ENCODE results near the gene NUDT16L1.

The NUDT16L1 gene

GRCh38 chr16:4679850-4680636 is 13.3 kb upstream of the NUDT16L1 start:
- peak overlapping the region; percentile 94 for H3K27ac ChIP-seq
- TF ChIP-seq CTCF (conservative IDR thresholded peaks at IDR 0.05) (no peak), ZFX (IDR thresholded peaks at IDR 0.05) (no peak)

DNA sequence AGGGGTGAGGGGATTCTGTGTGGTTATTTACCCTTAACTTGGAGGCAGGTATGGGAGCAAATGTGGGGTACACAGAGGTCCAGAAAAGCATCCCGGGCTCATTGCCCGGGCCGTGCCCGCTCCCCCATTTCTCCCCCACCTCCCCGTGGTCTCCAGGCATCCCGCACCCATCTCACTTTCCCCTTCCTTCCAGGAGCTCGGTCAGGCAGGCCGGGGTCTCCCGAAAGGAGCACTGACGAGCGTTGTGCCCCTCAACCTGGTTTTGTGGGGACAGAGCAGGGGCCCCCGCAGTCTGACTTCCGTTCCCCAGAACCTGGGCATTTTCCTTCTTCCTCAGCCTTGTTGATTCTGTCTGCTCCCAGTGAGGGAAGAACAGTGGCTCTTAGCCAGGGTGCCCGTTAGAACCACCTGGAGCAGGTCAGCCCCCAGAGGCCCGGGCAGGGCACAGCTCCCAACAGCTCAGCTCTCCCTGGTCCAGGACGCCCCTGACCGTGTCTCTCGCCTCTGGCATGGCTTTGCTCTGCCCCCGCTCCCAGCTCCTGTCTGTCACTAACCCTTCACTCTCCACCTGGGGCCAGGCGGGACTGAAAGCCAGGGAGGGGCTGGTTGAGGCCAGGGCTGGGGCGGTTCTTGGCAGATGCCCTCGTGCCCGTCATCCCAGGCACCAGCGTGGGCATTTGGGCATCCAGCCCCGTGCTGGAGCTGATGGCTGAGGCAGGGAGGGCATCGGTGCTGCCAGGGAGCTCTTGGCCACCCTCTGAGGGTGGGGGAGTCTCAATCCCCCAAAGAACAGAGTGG is 12.5 kb upstream of the NUDT16L1 start:
- H3K27ac ChIP-seq: peak overlapping the region; percentile 94
- no peak for TF ChIP-seq ZFX (IDR thresholded peaks at IDR 0.05)
- TF ChIP-seq CTCF (conservative IDR thresholded peaks at IDR 0.05): no peak

- TF ChIP-seq CTCF (conservative IDR thresholded peaks at IDR 0.05) (no peak), ZFX (IDR thresholded peaks at IDR 0.05) (no peak)
- peak overlapping the region; percentile 94 for H3K27ac ChIP-seq
Observed at GRCh38 chr16:4681471-4682083, 11.8 kb upstream of the NUDT16L1 start.

- H3K27ac ChIP-seq: no peak overlapping the region
- no peak for TF ChIP-seq CTCF (conservative IDR thresholded peaks at IDR 0.05)
- TF ChIP-seq ZFX (IDR thresholded peaks at IDR 0.05): no peak
Observed at GRCh38 chr16:4682084-4682591, 11.2 kb upstream of the NUDT16L1 start.

- H3K27ac ChIP-seq: no peak overlapping the region
- TF ChIP-seq ZFX (IDR thresholded peaks at IDR 0.05) (no peak), CTCF (conservative IDR thresholded peaks at IDR 0.05) (no peak; the same call in 1 of the 2 replicates)
Observed at GRCh38 chr16:4682616-4683254, 10.6 kb upstream of the NUDT16L1 start.

DNA sequence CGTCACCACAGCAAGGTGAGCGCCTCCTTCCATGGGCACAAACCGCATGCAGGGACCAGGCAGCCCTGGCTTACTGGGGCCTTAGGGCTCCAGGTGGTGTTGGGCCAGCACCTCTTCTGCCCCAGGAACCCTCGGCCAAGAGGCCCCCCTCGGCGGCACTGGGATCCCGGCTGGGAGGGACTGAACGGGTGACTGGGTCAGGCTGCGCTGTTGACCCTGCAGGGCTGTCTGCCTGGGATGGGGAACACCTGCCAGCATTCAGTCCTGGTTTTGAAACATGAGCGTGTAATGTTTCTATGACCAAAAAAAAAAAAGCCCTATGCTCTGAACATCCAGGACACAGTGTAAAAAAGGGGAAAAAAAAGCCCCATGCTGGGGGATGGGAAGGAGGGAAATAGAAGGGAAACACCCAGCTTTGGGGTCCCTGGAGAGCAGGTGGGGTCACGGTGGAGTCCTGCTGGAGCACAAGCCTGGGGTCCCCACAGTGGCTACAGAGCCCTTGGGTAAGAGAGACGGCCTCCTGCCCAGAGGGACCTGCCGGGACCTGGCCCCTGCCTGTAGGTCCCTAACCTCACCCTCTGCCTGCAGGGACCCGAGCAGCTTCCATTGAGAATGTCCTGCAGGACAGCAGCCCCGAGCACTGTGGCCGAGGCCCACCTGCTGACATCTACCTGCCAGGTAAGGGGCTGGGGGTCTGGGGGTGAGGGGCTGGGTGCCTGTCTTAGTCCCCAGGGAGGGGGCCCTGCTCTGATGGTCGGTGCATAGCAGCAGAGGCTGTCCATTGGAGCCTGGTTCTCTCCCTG is 9.9 kb upstream of the NUDT16L1 start:
- H3K27ac ChIP-seq: no peak overlapping the region
- TF ChIP-seq ZFX (IDR thresholded peaks at IDR 0.05): no peak
- TF ChIP-seq CTCF (conservative IDR thresholded peaks at IDR 0.05): no peak; the same call in 1 of the 2 replicates

Measured in C4-2B (cell line).